ENCODE results near the gene PKD1L1. TPM values are rescaled to one million over a fixed set of nuclear protein-coding genes. Genes with fewer than 3 reads are reported as not detected.

PKD1L1 gene
- total RNA-seq, 1 donor from 2014 or later, result 0.40 TPM

DNA sequence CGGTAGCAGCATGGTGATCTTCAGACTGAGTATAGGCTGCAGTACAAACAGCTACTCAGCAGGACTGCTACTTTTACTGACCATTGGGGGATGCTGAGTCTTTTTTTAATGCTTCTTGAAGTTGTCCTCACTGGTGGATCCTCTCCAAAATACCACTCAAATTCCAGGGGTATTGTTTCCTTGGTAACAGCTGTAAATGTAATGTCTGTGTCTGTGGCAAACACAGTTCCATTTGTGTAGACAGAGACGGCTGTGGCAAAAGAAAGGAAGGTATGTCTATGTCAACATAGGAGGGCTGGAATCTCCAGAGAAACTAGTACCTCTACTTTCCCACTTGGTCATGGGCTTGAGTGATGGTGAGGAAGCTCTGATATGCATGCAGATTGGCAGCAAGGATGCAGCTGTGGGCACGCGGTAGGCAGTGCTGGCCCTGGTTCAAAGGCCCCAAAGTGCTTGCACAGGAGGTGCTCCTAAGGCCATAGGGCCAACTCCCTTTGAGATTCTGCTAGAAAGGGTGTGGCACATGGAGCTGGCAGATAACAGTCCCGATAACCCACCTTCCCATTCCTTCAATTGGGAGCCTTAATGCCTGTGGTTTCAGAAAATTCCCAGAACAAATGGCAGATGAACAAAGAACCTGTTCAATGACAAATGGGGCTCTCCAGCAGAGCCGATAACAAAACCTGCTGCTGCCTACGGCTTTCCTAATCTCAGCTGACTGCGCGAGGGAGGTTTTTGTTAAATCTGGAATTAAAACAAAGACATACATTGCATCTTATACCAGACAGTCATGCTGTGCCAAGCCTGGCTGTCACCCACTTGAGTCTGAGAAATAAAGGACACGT is 43.0 kb downstream of the PKD1L1 start:
- Mint-ChIP-seq H3K4me3 (no peak overlapping the region), H3K9me3 (no peaks in the 10 kb centered on the region), H3K36me3 (ENCODE audit: low read depth) (no peaks in the 10 kb centered on the region), H3K4me1 (no peaks in the 10 kb centered on the region), H3K27me3 (no peaks in the 10 kb centered on the region), H3K27ac (no peak overlapping the region)
- ATAC-seq (ENCODE audit: low read depth) (no peak), DNase-seq (no peak)
- intact Hi-C loops (cut with micrococcal nuclease), result no loop called here
- CTCF ChIA-PET, result interaction anchor here (1.2 kb wide), 1 partner anchor 11 kb away, joined by 3 read pairs; no protein-coding TSS in a partner anchor
- TF ChIP-seq, protein P1, sequence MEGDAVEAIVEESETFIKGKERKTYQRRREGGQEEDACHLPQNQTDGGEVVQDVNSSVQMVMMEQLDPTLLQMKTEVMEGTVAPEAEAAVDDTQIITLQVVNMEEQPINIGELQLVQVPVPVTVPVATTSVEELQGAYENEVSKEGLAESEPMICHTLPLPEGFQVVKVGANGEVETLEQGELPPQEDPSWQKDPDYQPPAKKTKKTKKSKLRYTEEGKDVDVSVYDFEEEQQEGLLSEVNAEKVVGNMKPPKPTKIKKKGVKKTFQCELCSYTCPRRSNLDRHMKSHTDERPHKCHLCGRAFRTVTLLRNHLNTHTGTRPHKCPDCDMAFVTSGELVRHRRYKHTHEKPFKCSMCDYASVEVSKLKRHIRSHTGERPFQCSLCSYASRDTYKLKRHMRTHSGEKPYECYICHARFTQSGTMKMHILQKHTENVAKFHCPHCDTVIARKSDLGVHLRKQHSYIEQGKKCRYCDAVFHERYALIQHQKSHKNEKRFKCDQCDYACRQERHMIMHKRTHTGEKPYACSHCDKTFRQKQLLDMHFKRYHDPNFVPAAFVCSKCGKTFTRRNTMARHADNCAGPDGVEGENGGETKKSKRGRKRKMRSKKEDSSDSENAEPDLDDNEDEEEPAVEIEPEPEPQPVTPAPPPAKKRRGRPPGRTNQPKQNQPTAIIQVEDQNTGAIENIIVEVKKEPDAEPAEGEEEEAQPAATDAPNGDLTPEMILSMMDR (IDR thresholded peaks at IDR 0.05), result no peak
- POLR2A ChIA-PET, result no interaction called here

DNA sequence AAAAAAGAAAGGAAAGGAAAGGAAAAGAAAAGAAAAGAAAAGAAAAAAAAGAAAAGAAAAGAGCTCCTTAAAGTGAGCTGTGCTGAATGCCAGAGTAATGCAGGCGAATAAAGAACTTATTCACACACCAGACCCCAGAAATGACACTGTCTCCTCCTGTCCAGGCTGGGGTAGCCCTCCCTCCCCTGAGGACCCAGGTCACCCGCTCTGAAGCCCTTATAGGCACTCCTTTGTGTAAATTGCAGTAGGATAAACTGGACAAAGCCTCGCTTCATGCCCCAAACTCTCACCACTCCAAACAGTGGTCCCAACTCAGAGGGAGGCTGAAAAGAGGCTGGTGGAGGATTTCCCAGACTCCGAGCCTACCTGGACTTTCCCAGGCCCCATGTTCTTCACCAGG is 46.3 kb downstream of the PKD1L1 start:
- no peak for ATAC-seq (ENCODE audit: low read depth)
- TF ChIP-seq, protein P1 (IDR thresholded peaks at IDR 0.05), result no peak
- Mint-ChIP-seq H3K27ac (no peak overlapping the region), H3K4me1 (no peaks in the 10 kb centered on the region), H3K27me3 (no peaks in the 10 kb centered on the region), H3K4me3 (no peak overlapping the region), H3K9me3 (no peaks in the 10 kb centered on the region), H3K36me3 (ENCODE audit: low read depth) (no peaks in the 10 kb centered on the region)
- ChIA-PET POLR2A (no interaction called here), CTCF (no interaction called here)
- intact Hi-C loops (cut with micrococcal nuclease), result no loop called here
- DNase-seq, result no peak

DNA sequence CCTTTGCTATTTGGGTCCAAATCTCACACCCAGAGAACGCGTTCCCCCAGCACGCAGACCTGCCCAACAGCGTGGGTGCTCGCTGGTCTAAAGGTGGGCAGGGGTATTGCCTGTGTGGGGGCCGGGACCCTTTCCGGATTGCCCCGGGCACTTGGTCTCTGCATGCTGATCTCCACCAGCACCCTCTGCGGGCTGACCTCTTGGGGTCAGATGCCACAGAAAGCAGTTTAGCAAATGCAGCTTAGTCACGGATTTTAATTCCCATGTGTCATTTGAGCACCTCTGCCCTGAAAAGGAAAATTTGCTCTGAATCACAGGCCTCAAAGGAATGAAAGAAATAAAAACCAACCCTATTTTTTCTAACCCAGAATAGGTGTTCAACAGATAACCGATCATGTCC is 46.7 kb downstream of the PKD1L1 start:
- intact Hi-C loops (cut with micrococcal nuclease), result no loop called here
- DNase-seq (no peak), ATAC-seq (ENCODE audit: low read depth) (no peak)
- H3K27ac Mint-ChIP-seq, result no peak overlapping the region
- POLR2A ChIA-PET, result no interaction called here
- H3K4me3 Mint-ChIP-seq, result no peak overlapping the region
- H3K4me1 Mint-ChIP-seq, result no peaks in the 10 kb centered on the region
- H3K9me3 Mint-ChIP-seq, result no peaks in the 10 kb centered on the region
- TF ChIP-seq, protein P1 (IDR thresholded peaks at IDR 0.05), result no peak
- CTCF ChIA-PET, result no interaction called here
- H3K27me3 Mint-ChIP-seq, result peaks cover under 1% of the 10 kb centered on the region
- no peaks in the 10 kb centered on the region for H3K36me3 Mint-ChIP-seq (ENCODE audit: low read depth)

GRCh38 chr7:47897831-47898230 is 50.4 kb downstream of the PKD1L1 start:
- H3K9me3 Mint-ChIP-seq, result no peaks in the 10 kb centered on the region
- no peaks in the 10 kb centered on the region for H3K4me1 Mint-ChIP-seq
- TF ChIP-seq, protein P1 (IDR thresholded peaks at IDR 0.05), result no peak
- ChIA-PET POLR2A (no interaction called here), CTCF (no interaction called here)
- H3K27me3 Mint-ChIP-seq, result peaks cover 2% of the 10 kb centered on the region
- DNase-seq (no peak), ATAC-seq (ENCODE audit: low read depth) (no peak)
- H3K27ac Mint-ChIP-seq, result no peak overlapping the region
- H3K36me3 Mint-ChIP-seq (ENCODE audit: low read depth), result no peaks in the 10 kb centered on the region
- H3K4me3 Mint-ChIP-seq, result no peak overlapping the region
- intact Hi-C loops (cut with micrococcal nuclease), result no loop called here

DNA sequence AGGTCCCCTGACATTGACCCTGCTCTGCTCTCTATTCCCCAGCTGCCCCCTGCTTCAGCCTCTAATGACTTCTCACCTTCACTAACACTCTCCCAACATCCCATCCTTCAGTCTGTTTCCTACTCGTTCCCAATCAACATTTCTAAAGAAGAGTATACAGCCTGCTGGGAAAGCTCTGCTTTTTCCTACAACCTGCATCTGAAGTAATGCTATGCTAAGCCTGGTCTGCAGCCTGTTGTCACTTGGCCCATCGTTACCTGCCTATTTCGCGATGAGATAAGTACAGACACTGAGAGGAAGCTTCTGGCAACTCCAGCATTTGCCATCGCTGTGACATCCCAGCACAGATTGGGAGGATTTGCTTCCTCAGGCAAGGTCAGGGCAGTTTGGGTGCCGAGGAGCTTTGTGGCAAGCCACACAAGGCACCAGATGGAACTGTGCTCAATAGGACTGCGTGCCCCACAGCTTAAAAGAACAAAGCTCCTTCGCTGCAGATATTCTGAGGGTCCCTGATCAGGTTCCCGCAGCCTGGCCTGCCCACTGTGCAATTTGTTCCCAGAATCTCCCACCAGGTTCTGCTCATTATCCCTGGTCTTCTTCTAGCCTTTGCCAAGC is 51.4 kb downstream of the PKD1L1 start:
- CTCF ChIA-PET, result no interaction called here
- ATAC-seq (ENCODE audit: low read depth), result no peak
- intact Hi-C loops (cut with micrococcal nuclease), result no loop called here
- POLR2A ChIA-PET, result no interaction called here
- Mint-ChIP-seq H3K4me3 (no peak overlapping the region), H3K27ac (no peak overlapping the region), H3K27me3 (peaks cover 2% of the 10 kb centered on the region), H3K4me1 (no peaks in the 10 kb centered on the region), H3K36me3 (ENCODE audit: low read depth) (no peaks in the 10 kb centered on the region), H3K9me3 (no peaks in the 10 kb centered on the region)
- TF ChIP-seq, protein P1 (IDR thresholded peaks at IDR 0.05), result no peak
- no peak for DNase-seq

All from activated B cell treated with CpG ODN at 0.5 μM for 24 hours (primary cell).